Measurements from ENCODE around the gene SLU7. TPM values are rescaled to one million over a fixed set of nuclear protein-coding genes. Genes with fewer than 3 reads are reported as not detected.

The SLU7 gene
- polyA plus RNA-seq, 1 donor from 2014 or later = 82.2 TPM

DNA sequence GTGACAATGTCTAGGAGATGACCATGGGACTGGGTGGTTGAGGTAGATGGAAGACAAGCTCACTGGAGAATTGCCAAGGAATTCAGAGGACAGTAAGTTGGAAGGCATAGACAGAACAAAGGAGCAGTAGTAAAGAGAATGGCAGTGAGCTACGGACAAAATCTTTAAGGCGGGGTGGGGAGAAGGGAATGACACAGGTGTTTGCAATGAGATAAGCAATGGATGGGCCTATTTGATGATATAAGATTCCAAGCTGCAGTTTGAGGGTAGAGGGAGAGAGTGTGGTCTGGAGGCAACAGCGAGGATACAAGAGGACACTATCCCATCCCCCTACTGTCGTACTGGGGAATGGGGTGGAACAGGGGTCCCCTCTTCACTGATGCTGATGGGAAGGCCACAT is 17.1 kb upstream of the SLU7 start:
- no peaks in the 10 kb centered on the region for H3K27me3 ChIP-seq (ENCODE audit: insufficient read depth, low read depth, low read length)
- no peak overlapping the region for H3K9ac ChIP-seq (ENCODE audit: low read length)
- TF ChIP-seq POLR2AphosphoS5 (IDR thresholded peaks at IDR 0.05) (no peak), MXI1 (conservative IDR thresholded peaks at IDR 0.05; ENCODE audit: poor library complexity, severe bottlenecking) (no peak), SMC3 (conservative IDR thresholded peaks at IDR 0.05; ENCODE audit: poor library complexity) (no peak)
- no peaks in the 10 kb centered on the region for H3K9me3 ChIP-seq (ENCODE audit: low read length)
- no peak overlapping the region for H3K4me2 ChIP-seq (ENCODE audit: low read length)
- no peak overlapping the region for H3K4me3 ChIP-seq (ENCODE audit: low read length)
- H3K36me3 ChIP-seq (ENCODE audit: insufficient read depth, low read length) = no peaks in the 10 kb centered on the region
- H3K79me2 ChIP-seq (replicated peaks; ENCODE audit: insufficient read depth, low read length) = no peaks in the 10 kb centered on the region
- no peak overlapping the region for H3K27ac ChIP-seq (ENCODE audit: low read length)
- H4K20me1 ChIP-seq (ENCODE audit: insufficient read depth) = no peaks in the 10 kb centered on the region
- no peaks in the 10 kb centered on the region for H3K9me2 ChIP-seq (ENCODE audit: insufficient read depth, low read length)
- H3F3A ChIP-seq (ENCODE audit: insufficient read depth, low read length, poor library complexity, severe bottlenecking) = no peaks in the 10 kb centered on the region
- no peak overlapping the region for H2AFZ ChIP-seq (ENCODE audit: low read depth, low read length)

DNA sequence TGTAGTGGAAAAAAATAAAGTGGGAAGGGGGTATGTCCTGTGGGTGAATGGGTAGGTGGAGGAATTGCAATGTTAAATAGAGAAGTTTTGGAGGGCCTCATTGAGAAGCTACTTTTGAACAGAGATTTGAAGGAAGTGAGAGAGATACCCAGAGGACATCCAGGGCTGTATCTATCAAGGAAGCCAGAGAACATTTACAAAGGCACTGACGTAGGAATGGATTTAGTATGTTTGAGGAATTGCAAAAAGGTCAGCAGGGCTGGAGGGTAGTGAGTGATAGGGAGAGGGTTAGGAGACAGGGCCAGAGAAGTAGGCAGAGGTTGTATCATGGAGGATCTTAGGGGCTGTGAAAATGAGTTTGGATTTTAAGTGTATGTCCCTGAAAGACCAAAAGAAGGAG is 16.7 kb upstream of the SLU7 start:
- H3K4me3 ChIP-seq (ENCODE audit: low read length) = no peak overlapping the region
- no peaks in the 10 kb centered on the region for H3K9me3 ChIP-seq (ENCODE audit: low read length)
- H3K79me2 ChIP-seq (replicated peaks; ENCODE audit: insufficient read depth, low read length) = no peaks in the 10 kb centered on the region
- H3K4me2 ChIP-seq (ENCODE audit: low read length) = no peak overlapping the region
- no peaks in the 10 kb centered on the region for H3K9me2 ChIP-seq (ENCODE audit: insufficient read depth, low read length)
- H3K27me3 ChIP-seq (ENCODE audit: insufficient read depth, low read depth, low read length) = no peaks in the 10 kb centered on the region
- H2AFZ ChIP-seq (ENCODE audit: low read depth, low read length) = no peak overlapping the region
- no peak overlapping the region for H3K9ac ChIP-seq (ENCODE audit: low read length)
- no peaks in the 10 kb centered on the region for H3K36me3 ChIP-seq (ENCODE audit: insufficient read depth, low read length)
- H4K20me1 ChIP-seq (ENCODE audit: insufficient read depth) = no peaks in the 10 kb centered on the region
- no peak for TF ChIP-seq EZH2 (IDR thresholded peaks at IDR 0.05; ENCODE audit: borderline replicate concordance, insufficient read depth, low read length, poor library complexity, severe bottlenecking)
- TF ChIP-seq, protein P1, sequence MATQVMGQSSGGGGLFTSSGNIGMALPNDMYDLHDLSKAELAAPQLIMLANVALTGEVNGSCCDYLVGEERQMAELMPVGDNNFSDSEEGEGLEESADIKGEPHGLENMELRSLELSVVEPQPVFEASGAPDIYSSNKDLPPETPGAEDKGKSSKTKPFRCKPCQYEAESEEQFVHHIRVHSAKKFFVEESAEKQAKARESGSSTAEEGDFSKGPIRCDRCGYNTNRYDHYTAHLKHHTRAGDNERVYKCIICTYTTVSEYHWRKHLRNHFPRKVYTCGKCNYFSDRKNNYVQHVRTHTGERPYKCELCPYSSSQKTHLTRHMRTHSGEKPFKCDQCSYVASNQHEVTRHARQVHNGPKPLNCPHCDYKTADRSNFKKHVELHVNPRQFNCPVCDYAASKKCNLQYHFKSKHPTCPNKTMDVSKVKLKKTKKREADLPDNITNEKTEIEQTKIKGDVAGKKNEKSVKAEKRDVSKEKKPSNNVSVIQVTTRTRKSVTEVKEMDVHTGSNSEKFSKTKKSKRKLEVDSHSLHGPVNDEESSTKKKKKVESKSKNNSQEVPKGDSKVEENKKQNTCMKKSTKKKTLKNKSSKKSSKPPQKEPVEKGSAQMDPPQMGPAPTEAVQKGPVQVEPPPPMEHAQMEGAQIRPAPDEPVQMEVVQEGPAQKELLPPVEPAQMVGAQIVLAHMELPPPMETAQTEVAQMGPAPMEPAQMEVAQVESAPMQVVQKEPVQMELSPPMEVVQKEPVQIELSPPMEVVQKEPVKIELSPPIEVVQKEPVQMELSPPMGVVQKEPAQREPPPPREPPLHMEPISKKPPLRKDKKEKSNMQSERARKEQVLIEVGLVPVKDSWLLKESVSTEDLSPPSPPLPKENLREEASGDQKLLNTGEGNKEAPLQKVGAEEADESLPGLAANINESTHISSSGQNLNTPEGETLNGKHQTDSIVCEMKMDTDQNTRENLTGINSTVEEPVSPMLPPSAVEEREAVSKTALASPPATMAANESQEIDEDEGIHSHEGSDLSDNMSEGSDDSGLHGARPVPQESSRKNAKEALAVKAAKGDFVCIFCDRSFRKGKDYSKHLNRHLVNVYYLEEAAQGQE (IDR thresholded peaks at IDR 0.05; ENCODE audit: borderline replicate concordance) = no peak
- no peak for TF ChIP-seq EP300 (conservative IDR thresholded peaks at IDR 0.05; ENCODE audit: poor library complexity, severe bottlenecking)
- TF ChIP-seq, protein P2, sequence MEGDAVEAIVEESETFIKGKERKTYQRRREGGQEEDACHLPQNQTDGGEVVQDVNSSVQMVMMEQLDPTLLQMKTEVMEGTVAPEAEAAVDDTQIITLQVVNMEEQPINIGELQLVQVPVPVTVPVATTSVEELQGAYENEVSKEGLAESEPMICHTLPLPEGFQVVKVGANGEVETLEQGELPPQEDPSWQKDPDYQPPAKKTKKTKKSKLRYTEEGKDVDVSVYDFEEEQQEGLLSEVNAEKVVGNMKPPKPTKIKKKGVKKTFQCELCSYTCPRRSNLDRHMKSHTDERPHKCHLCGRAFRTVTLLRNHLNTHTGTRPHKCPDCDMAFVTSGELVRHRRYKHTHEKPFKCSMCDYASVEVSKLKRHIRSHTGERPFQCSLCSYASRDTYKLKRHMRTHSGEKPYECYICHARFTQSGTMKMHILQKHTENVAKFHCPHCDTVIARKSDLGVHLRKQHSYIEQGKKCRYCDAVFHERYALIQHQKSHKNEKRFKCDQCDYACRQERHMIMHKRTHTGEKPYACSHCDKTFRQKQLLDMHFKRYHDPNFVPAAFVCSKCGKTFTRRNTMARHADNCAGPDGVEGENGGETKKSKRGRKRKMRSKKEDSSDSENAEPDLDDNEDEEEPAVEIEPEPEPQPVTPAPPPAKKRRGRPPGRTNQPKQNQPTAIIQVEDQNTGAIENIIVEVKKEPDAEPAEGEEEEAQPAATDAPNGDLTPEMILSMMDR (IDR thresholded peaks at IDR 0.05; ENCODE audit: poor library complexity, severe bottlenecking) = no peak
- TF ChIP-seq MXI1 (conservative IDR thresholded peaks at IDR 0.05; ENCODE audit: poor library complexity, severe bottlenecking) = no peak
- no peak for TF ChIP-seq POLR2AphosphoS5 (IDR thresholded peaks at IDR 0.05)
- TF ChIP-seq TAF1 (IDR thresholded peaks at IDR 0.05; ENCODE audit: low read depth) = no peak
- TF ChIP-seq RAD21 (conservative IDR thresholded peaks at IDR 0.05) = no peak
- TF ChIP-seq SMC3 (conservative IDR thresholded peaks at IDR 0.05; ENCODE audit: poor library complexity) = no peak
- H3F3A ChIP-seq (ENCODE audit: insufficient read depth, low read length, poor library complexity, severe bottlenecking) = no peaks in the 10 kb centered on the region
- H3K27ac ChIP-seq (ENCODE audit: low read length) = no peak overlapping the region
